HCT116 (cell line): ENCODE measurements around the gene DRD4. TPM values are rescaled to one million over a fixed set of nuclear protein-coding genes. Genes with fewer than 3 reads are reported as not detected.
A peak's percentile ranks its signal among the peaks of the same experiment; 100 is the strongest.

Experiments
- ATAC-seq: fragments of 200-7000 bp; cut with Tn5 transposase; 2 replicates; pipeline ENCODE4 v1.9.1; 2020; ENCODE audit warnings: mild to moderate bottlenecking, moderate library complexity
- BruUV-seq: library from RNA; stranded (reverse); fragments of 400-500 nt; replicated peaks from 2 replicates; lab custom pipeline; 2021; lab: Mats Ljungman, UMichigan
- CTCF ChIA-PET: fragments of 300-600 bp; sonication (Branson Sonifier 250); formaldehyde crosslinking; loops from one replicate; lab custom pipeline; 2021; ENCODE audit warnings: antibody characterized with exemption; lab: Charles Lee
- POLR2A ChIA-PET: fragments of 300-600, 350-600 bp; sonication (Branson Sonifier 250); formaldehyde crosslinking; loops from one replicate; lab custom pipeline; 2021; ENCODE audit warnings: antibody characterized with exemption; lab: Charles Lee
- RAD21 ChIA-PET, 2 experiments: fragments of 300-600 bp; sonication (Branson Sonifier 250); formaldehyde crosslinking; loops; one replicate each; lab custom pipeline; 2023; ENCODE audit warnings: low total read pairs in 2 of 2; ENCODE audit not compliant: uncharacterized antibody in 2 of 2, unreplicated experiment in 2 of 2, low non-redundant PET in 1 of 2; lab: Charles Lee
- DNase-seq: peaks from one replicate; pipeline ENCODE4 v3.0.0-alpha.2; 2010; ENCODE audit warnings: low read depth, low spot score
- H2AFZ ChIP-seq: fragments of 200-600 bp; shearing (Covaris generic), sonication (generic); 2 replicates; pipeline ENCODE4 v1.6.1; 2017; ENCODE audit warnings: low read depth, mixed run types, mixed read lengths, antibody characterized with exemption, low read length; ENCODE audit not compliant: poor library complexity, severe bottlenecking
- H3K27ac ChIP-seq: 2 replicates; pipeline ENCODE4 v1.5.1; 2012; ENCODE audit warnings: low read depth, low read length
- H3K27me3 ChIP-seq: fragments of 200-600 bp; sonication (generic); 2 replicates; pipeline ENCODE4 v1.6.1; 2016; ENCODE audit warnings: mixed run types, low read length, mixed read lengths; ENCODE audit not compliant: insufficient read depth
- H3K36me3 ChIP-seq, 2 experiments: fragments of 200-500 bp in 1 of 2; fragments of 200-600 bp in 1 of 2; sonication (Bioruptor generic) in 1 of 2; sonication (generic) in 1 of 2; 2 replicates each; pipeline versions ENCODE4 v1.5.1 to v1.6.1; 2014 to 2016; ENCODE audit warnings: low read length in 2 of 2, inconsistent platforms in 1 of 2, mixed read lengths in 1 of 2, mixed run types in 1 of 2; ENCODE audit not compliant: insufficient read depth in 2 of 2, control insufficient read depth in 1 of 2
- H3K4me1 ChIP-seq, 2 experiments: fragments of 200-600 bp in 1 of 2; sonication (generic) in 1 of 2; 2 replicates each; pipeline versions ENCODE4 v1.5.1 to v1.6.1; 2012 to 2017; ENCODE audit warnings: low read length in 2 of 2, inconsistent platforms in 1 of 2, mild to moderate bottlenecking in 1 of 2, mixed read lengths in 1 of 2, mixed run types in 1 of 2, moderate library complexity in 1 of 2; ENCODE audit not compliant: insufficient read depth in 2 of 2, control insufficient read depth in 1 of 2
- H3K4me2 ChIP-seq: fragments of 200-600 bp; sonication (generic); 2 replicates; pipeline ENCODE4 v1.6.1; 2017; ENCODE audit warnings: mixed run types, low read length, mixed read lengths
- H3K4me3 ChIP-seq, 2 experiments: fragments of 200-600 bp in 1 of 2; sonication (generic) in 1 of 2; replicated peaks in 1 of 2; 2 replicates each; pipeline ENCODE4 v1.5.1; 2011 to 2016; ENCODE audit warnings: low read length in 2 of 2, control low read depth in 1 of 2, low read depth in 1 of 2, mild to moderate bottlenecking in 1 of 2, mixed read lengths in 1 of 2, mixed run types in 1 of 2
- H3K79me2 ChIP-seq: fragments of 200-600 bp; sonication (generic); 2 replicates; pipeline ENCODE4 v1.6.1; 2017; ENCODE audit warnings: mild to moderate bottlenecking, mixed run types, low read length, moderate library complexity, mixed read lengths; ENCODE audit not compliant: insufficient read depth
- H3K9ac ChIP-seq: fragments of 200-600 bp; sonication (generic); 2 replicates; pipeline ENCODE4 v1.6.1; 2016; ENCODE audit warnings: low read length, mixed read lengths
- H3K9me2 ChIP-seq: fragments of 200-600 bp; sonication (generic), shearing (Covaris generic); 2 replicates; pipeline ENCODE4 v1.6.1; 2017; ENCODE audit warnings: mixed run types, mild to moderate bottlenecking, moderate library complexity; ENCODE audit not compliant: insufficient read depth
- H3K9me3 ChIP-seq, 2 experiments: fragments of 200-500 bp in 1 of 2; fragments of 200-600 bp in 1 of 2; sonication (Bioruptor generic) in 1 of 2; sonication (generic) in 1 of 2; 2 replicates each; pipeline ENCODE4 v1.6.1; 2014 to 2017; ENCODE audit warnings: low read length in 2 of 2, mixed read lengths in 2 of 2, inconsistent platforms in 1 of 2, low read depth in 1 of 2, mild to moderate bottlenecking in 1 of 2, mixed run types in 1 of 2, moderate library complexity in 1 of 2; ENCODE audit not compliant: control insufficient read depth in 1 of 2, insufficient read depth in 1 of 2
- H4K20me1 ChIP-seq: fragments of 200-600 bp; sonication (generic), shearing (Covaris generic); 2 replicates; pipeline ENCODE4 v1.6.1; 2017; ENCODE audit warnings: mixed run types, mild to moderate bottlenecking, moderate library complexity; ENCODE audit not compliant: insufficient read depth
- POLR2AphosphoS5 ChIP-seq: IDR thresholded peaks from 2 replicates; pipeline ENCODE4 v1.6.1; 2011; ENCODE audit warnings: mild to moderate bottlenecking, low read depth, low read length, moderate library complexity
- RAD21 ChIP-seq: IDR thresholded peaks from 2 replicates; pipeline ENCODE4 v1.6.1; 2012; ENCODE audit warnings: low read depth, mild to moderate bottlenecking
- YY1 ChIP-seq: IDR thresholded peaks from 2 replicates; pipeline ENCODE4 v1.6.1; 2011; ENCODE audit warnings: low read length, low read depth, moderate library complexity, mild to moderate bottlenecking; ENCODE audit not compliant: insufficient replicate concordance; ENCODE audit errors: extremely low read depth
- intact Hi-C: fragments of 100-400 bp; cut with micrococcal nuclease; formaldehyde crosslinking; loops from 2 replicates; pipeline ENCODE4 v1.10.0; 2022
- total RNA-seq: library from RNA; stranded (reverse); gene quantifications from one replicate; pipeline ENCODE4 v1.2.1, GENCODE V29; 2021; ENCODE audit not compliant: unreplicated experiment

Gene DRD4
- total RNA-seq, 1 experiment from 2014 or later, result 2.4 TPM

GRCh38 chr11:612961-613300 lies 24.1 kb upstream of the DRD4 start:
- TSS peak; percentile 7 for BruUV-seq
- peaks cover 20 to 23% of the 10 kb centered on the region in 2 experiments; a peak in 3 of 4 replicates for H3K36me3 ChIP-seq
- DNase-seq, result no peak
- POLR2A ChIA-PET, result interaction anchor here (0.6 to 1.0 kb wide), 2 partner anchors 58 to 184 kb away, joined by 3 read pairs; no protein-coding TSS in a partner anchor
- H3K9me2 ChIP-seq, result no peaks in the 10 kb centered on the region
- CTCF ChIA-PET, result interaction anchor here (0.6 to 1.8 kb wide), 2 partner anchors 58 to 113 kb away, joined by 4 to 5 read pairs; no protein-coding TSS in a partner anchor
- peak overlapping the region; percentile 47; the same call in 1 of the 2 replicates for H3K27ac ChIP-seq
- TF ChIP-seq YY1 (no peak), POLR2AphosphoS5 (0 out of 2 replicates have a peak, but pooled peaks have one; percentile 5)
- intact Hi-C loops, result loop anchor here (1.0 to 2.0 kb wide), 2 partner anchors 36 to 54 kb away; partner anchors contain the start of gene PHRF1
- no peak overlapping the region for H3K9ac ChIP-seq
- H3K4me2 ChIP-seq, result peak overlapping the region; percentile 40; the same call in 1 of the 2 replicates
- ATAC-seq, result no peak
- RAD21 ChIA-PET, result no interaction called here
- peaks cover 27% of the 10 kb centered on the region; the same call in 1 of the 2 replicates for H3K79me2 ChIP-seq
- H3K4me3 ChIP-seq, result no peak overlapping the region
- peaks cover 13% of the 10 kb centered on the region; the same call in 1 of the 2 replicates for H4K20me1 ChIP-seq
- no peak overlapping the region for H2AFZ ChIP-seq
- H3K27me3 ChIP-seq, result no peaks in the 10 kb centered on the region
- H3K4me1 ChIP-seq, result peaks cover 8 to 42% of the 10 kb centered on the region in 2 experiments
- H3K9me3 ChIP-seq, result no peaks in the 10 kb centered on the region

- POLR2A ChIA-PET, result interaction anchor here (0.6 to 1.0 kb wide), 2 partner anchors 59 to 183 kb away, joined by 3 read pairs; no protein-coding TSS in a partner anchor
- intact Hi-C loops, result loop anchor here (2.0 kb wide), 1 partner anchor 37 kb away; the partner anchor contains the start of gene PHRF1
Measured at GRCh38 chr11:613369-613968, 23.6 kb upstream of the DRD4 start.

More at GRCh38 chr11:613369-613968, 23.6 kb upstream of the DRD4 start:
- Histone ChIP-seq H3K4me1 (peaks cover 8 to 42% of the 10 kb centered on the region in 2 experiments), H2AFZ (no peak overlapping the region), H3K9ac (peak overlapping the region; percentile 27), H3K79me2 (peaks cover 27% of the 10 kb centered on the region; the same call in 1 of the 2 replicates), H3K9me3 (no peaks in the 10 kb centered on the region), H3K27me3 (no peaks in the 10 kb centered on the region), H3K36me3 (peaks cover 18 to 26% of the 10 kb centered on the region in 2 experiments; a peak in 3 of 4 replicates), H3K9me2 (no peaks in the 10 kb centered on the region), H3K4me3 (no peak overlapping the region), H3K27ac (peak overlapping the region; percentile 47; the same call in 1 of the 2 replicates), H4K20me1 (peaks cover 13% of the 10 kb centered on the region; the same call in 1 of the 2 replicates), H3K4me2 (peak overlapping the region; percentile 41)
- BruUV-seq, result no TSS peak
- DNase-seq (peak; percentile 59), ATAC-seq (peak; percentile 40)
- RAD21 ChIA-PET, result no interaction called here
- CTCF ChIA-PET, result interaction anchor here (0.6 to 1.8 kb wide), 2 partner anchors 59 to 113 kb away, joined by 4 to 5 read pairs; no protein-coding TSS in a partner anchor
- TF ChIP-seq RAD21 (no peak), POLR2AphosphoS5 (peak; percentile 5; the same call in 1 of the 2 replicates)
